HCT116 (cell line): ENCODE measurements around the gene GSPT1. TPM values are rescaled to one million over a fixed set of nuclear protein-coding genes. Genes with fewer than 3 reads are reported as not detected.

Source experiments
- ATAC-seq: fragments of 200-7000 bp; cut with Tn5 transposase; 2 replicates; pipeline ENCODE4 v1.9.1; 2020; ENCODE audit warnings: mild to moderate bottlenecking, moderate library complexity
- BruUV-seq: library from RNA; stranded (reverse); fragments of 400-500 nt; replicated peaks from 2 replicates; lab custom pipeline; 2021; lab: Mats Ljungman, UMichigan
- CTCF ChIA-PET: fragments of 300-600 bp; sonication (Branson Sonifier 250); formaldehyde crosslinking; loops from one replicate; lab custom pipeline; 2021; ENCODE audit warnings: antibody characterized with exemption; lab: Charles Lee
- POLR2A ChIA-PET: fragments of 300-600, 350-600 bp; sonication (Branson Sonifier 250); formaldehyde crosslinking; loops from one replicate; lab custom pipeline; 2021; ENCODE audit warnings: antibody characterized with exemption; lab: Charles Lee
- RAD21 ChIA-PET, 2 experiments: fragments of 300-600 bp; sonication (Branson Sonifier 250); formaldehyde crosslinking; loops; one replicate each; lab custom pipeline; 2023; ENCODE audit warnings: low total read pairs in 2 of 2; ENCODE audit not compliant: uncharacterized antibody in 2 of 2, unreplicated experiment in 2 of 2, low non-redundant PET in 1 of 2; lab: Charles Lee
- DNase-seq: peaks from one replicate; pipeline ENCODE4 v3.0.0-alpha.2; 2010; ENCODE audit warnings: low read depth, low spot score
- H2AFZ ChIP-seq: fragments of 200-600 bp; shearing (Covaris generic), sonication (generic); 2 replicates; pipeline ENCODE4 v1.6.1; 2017; ENCODE audit warnings: low read depth, mixed run types, mixed read lengths, antibody characterized with exemption, low read length; ENCODE audit not compliant: poor library complexity, severe bottlenecking
- H3K27ac ChIP-seq: 2 replicates; pipeline ENCODE4 v1.5.1; 2012; ENCODE audit warnings: low read depth, low read length
- H3K27me3 ChIP-seq: fragments of 200-600 bp; sonication (generic); 2 replicates; pipeline ENCODE4 v1.6.1; 2016; ENCODE audit warnings: mixed run types, low read length, mixed read lengths; ENCODE audit not compliant: insufficient read depth
- H3K36me3 ChIP-seq, 2 experiments: fragments of 200-500 bp in 1 of 2; fragments of 200-600 bp in 1 of 2; sonication (Bioruptor generic) in 1 of 2; sonication (generic) in 1 of 2; 2 replicates each; pipeline versions ENCODE4 v1.5.1 to v1.6.1; 2014 to 2016; ENCODE audit warnings: low read length in 2 of 2, inconsistent platforms in 1 of 2, mixed read lengths in 1 of 2, mixed run types in 1 of 2; ENCODE audit not compliant: insufficient read depth in 2 of 2, control insufficient read depth in 1 of 2
- H3K4me1 ChIP-seq, 2 experiments: fragments of 200-600 bp in 1 of 2; sonication (generic) in 1 of 2; 2 replicates each; pipeline versions ENCODE4 v1.5.1 to v1.6.1; 2012 to 2017; ENCODE audit warnings: low read length in 2 of 2, inconsistent platforms in 1 of 2, mild to moderate bottlenecking in 1 of 2, mixed read lengths in 1 of 2, mixed run types in 1 of 2, moderate library complexity in 1 of 2; ENCODE audit not compliant: insufficient read depth in 2 of 2, control insufficient read depth in 1 of 2
- H3K4me2 ChIP-seq: fragments of 200-600 bp; sonication (generic); 2 replicates; pipeline ENCODE4 v1.6.1; 2017; ENCODE audit warnings: mixed run types, low read length, mixed read lengths
- H3K4me3 ChIP-seq, 2 experiments: fragments of 200-600 bp in 1 of 2; sonication (generic) in 1 of 2; replicated peaks in 1 of 2; 2 replicates each; pipeline ENCODE4 v1.5.1; 2011 to 2016; ENCODE audit warnings: low read length in 2 of 2, control low read depth in 1 of 2, low read depth in 1 of 2, mild to moderate bottlenecking in 1 of 2, mixed read lengths in 1 of 2, mixed run types in 1 of 2
- H3K79me2 ChIP-seq: fragments of 200-600 bp; sonication (generic); 2 replicates; pipeline ENCODE4 v1.6.1; 2017; ENCODE audit warnings: mild to moderate bottlenecking, mixed run types, low read length, moderate library complexity, mixed read lengths; ENCODE audit not compliant: insufficient read depth
- H3K9ac ChIP-seq: fragments of 200-600 bp; sonication (generic); 2 replicates; pipeline ENCODE4 v1.6.1; 2016; ENCODE audit warnings: low read length, mixed read lengths
- H3K9me2 ChIP-seq: fragments of 200-600 bp; sonication (generic), shearing (Covaris generic); 2 replicates; pipeline ENCODE4 v1.6.1; 2017; ENCODE audit warnings: mixed run types, mild to moderate bottlenecking, moderate library complexity; ENCODE audit not compliant: insufficient read depth
- H3K9me3 ChIP-seq, 2 experiments: fragments of 200-500 bp in 1 of 2; fragments of 200-600 bp in 1 of 2; sonication (Bioruptor generic) in 1 of 2; sonication (generic) in 1 of 2; 2 replicates each; pipeline ENCODE4 v1.6.1; 2014 to 2017; ENCODE audit warnings: low read length in 2 of 2, mixed read lengths in 2 of 2, inconsistent platforms in 1 of 2, low read depth in 1 of 2, mild to moderate bottlenecking in 1 of 2, mixed run types in 1 of 2, moderate library complexity in 1 of 2; ENCODE audit not compliant: control insufficient read depth in 1 of 2, insufficient read depth in 1 of 2
- H4K20me1 ChIP-seq: fragments of 200-600 bp; sonication (generic), shearing (Covaris generic); 2 replicates; pipeline ENCODE4 v1.6.1; 2017; ENCODE audit warnings: mixed run types, mild to moderate bottlenecking, moderate library complexity; ENCODE audit not compliant: insufficient read depth
- EGR1 ChIP-seq: IDR thresholded peaks from 2 replicates; pipeline ENCODE4 v1.6.1; 2012; ENCODE audit warnings: low read depth
- SRF ChIP-seq: IDR thresholded peaks from 2 replicates; pipeline ENCODE4 v1.6.1; 2012; ENCODE audit warnings: low read depth
- TCF7L2 ChIP-seq: IDR thresholded peaks from 2 replicates; pipeline ENCODE4 v1.7.0; 2011; ENCODE audit warnings: borderline replicate concordance, inconsistent platforms; ENCODE audit not compliant: insufficient read depth, insufficient read length; ENCODE audit errors: extremely low read depth
- YY1 ChIP-seq: IDR thresholded peaks from 2 replicates; pipeline ENCODE4 v1.6.1; 2011; ENCODE audit warnings: low read length, low read depth, moderate library complexity, mild to moderate bottlenecking; ENCODE audit not compliant: insufficient replicate concordance; ENCODE audit errors: extremely low read depth
- intact Hi-C: fragments of 100-400 bp; cut with micrococcal nuclease; formaldehyde crosslinking; loops from 2 replicates; pipeline ENCODE4 v1.10.0; 2022
- total RNA-seq: library from RNA; stranded (reverse); gene quantifications from one replicate; pipeline ENCODE4 v1.2.1, GENCODE V29; 2021; ENCODE audit not compliant: unreplicated experiment

The GSPT1 gene
- total RNA-seq, 1 experiment from 2014 or later = 148 TPM

- DNase-seq (no peak), ATAC-seq (no peak)
- Histone ChIP-seq H3K27me3 (no peaks in the 10 kb centered on the region), H3K27ac (no peak overlapping the region), H2AFZ (no peak overlapping the region), H3K9ac (no peak overlapping the region), H3K79me2 (peaks cover 16% of the 10 kb centered on the region; the same call in 1 of the 2 replicates), H3K36me3 (peaks cover 28 to 39% of the 10 kb centered on the region in 2 experiments; a peak in 3 of 4 replicates), H3K4me1 (peaks cover 20 to 37% of the 10 kb centered on the region in 2 experiments), H3K4me3 (no peak overlapping the region), H4K20me1 (peaks cover 20% of the 10 kb centered on the region; the same call in 1 of the 2 replicates), H3K4me2 (no peak overlapping the region), H3K9me2 (no peaks in the 10 kb centered on the region), H3K9me3 (no peaks in the 10 kb centered on the region)
- RAD21 ChIA-PET = no interaction called here
- intact Hi-C loops = loop anchor here (10.0 kb wide), 1 partner anchor 195 kb away; no protein-coding TSS in a partner anchor
- CTCF ChIA-PET = interaction anchor here (1.8 kb wide), 1 partner anchor 198 kb away, joined by 5 read pairs; no protein-coding TSS in a partner anchor
- no TSS peak for BruUV-seq
- POLR2A ChIA-PET = no interaction called here
- TF ChIP-seq TCF7L2 = no peak
Observed at GRCh38 chr16:11869353-11870228, 46.2 kb downstream of the GSPT1 start.

- intact Hi-C loops = no loop called here
- Histone ChIP-seq H2AFZ (no peak overlapping the region), H3K27me3 (no peaks in the 10 kb centered on the region), H3K27ac (no peak overlapping the region), H4K20me1 (peaks cover 20% of the 10 kb centered on the region; the same call in 1 of the 2 replicates), H3K79me2 (0 out of 2 replicates have a peak, but pooled peaks cover 14% of the 10 kb centered on the region), H3K9ac (no peak overlapping the region), H3K9me2 (no peaks in the 10 kb centered on the region), H3K36me3 (peaks cover 22 to 29% of the 10 kb centered on the region in 2 experiments; a peak in 3 of 4 replicates), H3K4me1 (peaks cover 20 to 37% of the 10 kb centered on the region in 2 experiments), H3K4me2 (0 out of 2 replicates have a peak overlapping the region, but pooled peaks have one; percentile 60), H3K9me3 (no peaks in the 10 kb centered on the region), H3K4me3 (no peak overlapping the region)
- ChIA-PET CTCF (interaction anchor here (1.8 kb wide), 1 partner anchor 199 kb away, joined by 5 read pairs; no protein-coding TSS in a partner anchor), RAD21 (no interaction called here), POLR2A (no interaction called here)
- no peak for DNase-seq
- ATAC-seq = no peak
- BruUV-seq = no TSS peak
- no peak for TF ChIP-seq YY1
- no peak for TF ChIP-seq EGR1
- no peak for TF ChIP-seq SRF
Observed at GRCh38 chr16:11868412-11868980, 47.3 kb downstream of the GSPT1 start.
